ENCODE results near the gene HDLBP. TPM values are rescaled to one million over a fixed set of nuclear protein-coding genes. Genes with fewer than 3 reads are reported as not detected.

HDLBP gene
- total and polyA plus RNA-seq, 10 of the 15 experiments (the other 5 are each of a cell fraction or from before 2014, with no cell fraction given): 19.5 to 383 (median 249) TPM

- Histone ChIP-seq H3K9ac (ENCODE audit: control insufficient read depth, insufficient read depth, low read length) (peak overlapping the region; percentile 84), H3K4me3 (peak overlapping the region; percentile 75), H3K36me3 (ENCODE audit: control insufficient read depth in 2 of 2, insufficient read depth in 2 of 2, low read length in 1 of 2) (peaks cover 5 to 11% of the 10 kb centered on the region in 2 experiments), H3K79me2 (ENCODE audit: control insufficient read depth, insufficient read depth, low read length) (peaks cover 75% of the 10 kb centered on the region), H3K27me3 (replicated peaks in 1 of 2; ENCODE audit: control insufficient read depth in 2 of 2, insufficient read depth in 2 of 2, low read length in 1 of 2) (no peaks in the 10 kb centered on the region), H2AFZ (ENCODE audit: control insufficient read depth, low read depth, low read length) (no peak overlapping the region), H3K4me2 (ENCODE audit: control insufficient read depth, insufficient read depth) (peak overlapping the region; percentile 85), H3K9me3 (replicated peaks; ENCODE audit: control insufficient read depth, insufficient read depth, low read length) (no peaks in the 10 kb centered on the region; the same call in 2 of the 3 replicates), H3K27ac (ENCODE audit: control insufficient read depth, insufficient read depth) (peak overlapping the region; percentile 79), H3K4me1 (ENCODE audit: control insufficient read depth, insufficient read depth, low read length) (peaks cover 17% of the 10 kb centered on the region), H4K20me1 (ENCODE audit: control insufficient read depth, insufficient read depth) (peaks cover 6% of the 10 kb centered on the region; the same call in 1 of the 2 replicates)
- ChIA-PET SMC1A (ENCODE audit: uncharacterized antibody, unreplicated experiment) (interaction anchor here (0.9 kb wide), 1 partner anchor 14 kb away, joined by 3 read pairs; no protein-coding TSS in a partner anchor), RAD21 (ENCODE audit: unreplicated experiment) (no interaction called here), CTCF (interaction anchor here (0.6 kb wide), 1 partner anchor 12 kb away, joined by 3 read pairs; no protein-coding TSS in a partner anchor), POLR2A (no interaction called here)
- intact Hi-C loops (cut with micrococcal nuclease; ENCODE audit: unreplicated experiment): loop anchor here (2.0 kb wide), 2 partner anchors 33 to 43 kb away; partner anchors contain the start of genes HDLBP and SEPTIN2
- in situ Hi-C loops (cut with MboI): no loop called here
- FAIRE-seq (no peak), DNase-seq (ENCODE audit: low read depth, low spot score) (no peak), ATAC-seq (peak; percentile 85)
- no TSS peak for BruUV-seq (replicated peaks)
- whole genome bisulfite sequencing (ENCODE audit: insufficient coverage, insufficient replicate concordance, low lambda C conversion rate, missing lambda C conversion rate): under 1% methylated on average over 30 of the region's 37 CpGs
- TF ChIP-seq CHD2 (IDR thresholded peaks at IDR 0.05; ENCODE audit: borderline replicate concordance, low read depth, low read length): no peak
- TF ChIP-seq POLR2AphosphoS5 (IDR thresholded peaks at IDR 0.05; ENCODE audit: low read length): 0 out of 2 replicates have a peak, but pooled peaks have one; percentile 30
- no peak for TF ChIP-seq TAF1 (IDR thresholded peaks at IDR 0.05; ENCODE audit: borderline replicate concordance, low read depth, low read length)
- TF ChIP-seq, protein P1, sequence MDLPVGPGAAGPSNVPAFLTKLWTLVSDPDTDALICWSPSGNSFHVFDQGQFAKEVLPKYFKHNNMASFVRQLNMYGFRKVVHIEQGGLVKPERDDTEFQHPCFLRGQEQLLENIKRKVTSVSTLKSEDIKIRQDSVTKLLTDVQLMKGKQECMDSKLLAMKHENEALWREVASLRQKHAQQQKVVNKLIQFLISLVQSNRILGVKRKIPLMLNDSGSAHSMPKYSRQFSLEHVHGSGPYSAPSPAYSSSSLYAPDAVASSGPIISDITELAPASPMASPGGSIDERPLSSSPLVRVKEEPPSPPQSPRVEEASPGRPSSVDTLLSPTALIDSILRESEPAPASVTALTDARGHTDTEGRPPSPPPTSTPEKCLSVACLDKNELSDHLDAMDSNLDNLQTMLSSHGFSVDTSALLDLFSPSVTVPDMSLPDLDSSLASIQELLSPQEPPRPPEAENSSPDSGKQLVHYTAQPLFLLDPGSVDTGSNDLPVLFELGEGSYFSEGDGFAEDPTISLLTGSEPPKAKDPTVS (IDR thresholded peaks at IDR 0.05; ENCODE audit: low read depth, low read length): no peak
- TF ChIP-seq POLR2A (IDR thresholded peaks at IDR 0.05; ENCODE audit: low read depth, low read length): peak; percentile 40
- no peak for TF ChIP-seq SMC3 (IDR thresholded peaks at IDR 0.05; ENCODE audit: borderline replicate concordance, low read length)
- TF ChIP-seq SUPT20H (IDR thresholded peaks at IDR 0.05; ENCODE audit: borderline replicate concordance, control insufficient read depth, low read depth, low read length): no peak
- no peak for TF ChIP-seq GATAD2B (conservative IDR thresholded peaks at IDR 0.05; ENCODE audit: low read depth)
- TF ChIP-seq CREB1 (IDR thresholded peaks at IDR 0.05; ENCODE audit: low read depth): 0 out of 2 replicates have a peak, but pooled peaks have one; percentile 19
- TF ChIP-seq, protein P2, sequence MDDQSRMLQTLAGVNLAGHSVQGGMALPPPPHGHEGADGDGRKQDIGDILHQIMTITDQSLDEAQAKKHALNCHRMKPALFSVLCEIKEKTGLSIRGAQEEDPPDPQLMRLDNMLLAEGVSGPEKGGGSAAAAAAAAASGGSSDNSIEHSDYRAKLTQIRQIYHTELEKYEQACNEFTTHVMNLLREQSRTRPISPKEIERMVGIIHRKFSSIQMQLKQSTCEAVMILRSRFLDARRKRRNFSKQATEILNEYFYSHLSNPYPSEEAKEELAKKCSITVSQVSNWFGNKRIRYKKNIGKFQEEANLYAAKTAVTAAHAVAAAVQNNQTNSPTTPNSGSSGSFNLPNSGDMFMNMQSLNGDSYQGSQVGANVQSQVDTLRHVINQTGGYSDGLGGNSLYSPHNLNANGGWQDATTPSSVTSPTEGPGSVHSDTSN (IDR thresholded peaks at IDR 0.05; ENCODE audit: insufficient replicate concordance, low read depth, low read length): no peak
- TF ChIP-seq BHLHE40 (IDR thresholded peaks at IDR 0.05; ENCODE audit: borderline replicate concordance in 1 of 2, low read depth in 2 of 2, low read length in 1 of 2): peak in 1 of 2 experiments; percentile 42; a peak in 1 of 4 replicates
- no peak for TF ChIP-seq KAT2A (conservative IDR thresholded peaks at IDR 0.05; ENCODE audit: control insufficient read depth, low read depth, low read length)
- TF ChIP-seq MAX (IDR thresholded peaks at IDR 0.05; ENCODE audit: low read depth, low read length): peak; percentile 70; the same call in 1 of the 2 replicates
- no peak for TF ChIP-seq RBBP5 (conservative IDR thresholded peaks at IDR 0.05)
- 0 out of 2 replicates have a peak, but pooled peaks have one; percentile 11 for TF ChIP-seq RUNX3 (IDR thresholded peaks at IDR 0.05; ENCODE audit: low read length)
- no peak for TF ChIP-seq MLLT1 (IDR thresholded peaks at IDR 0.05)
- no peak for TF ChIP-seq MEF2B (IDR thresholded peaks at IDR 0.05; ENCODE audit: partially characterized antibody, poor library complexity, severe bottlenecking)
- TF ChIP-seq SREBF2 (IDR thresholded peaks at IDR 0.05; ENCODE audit: low read length): no peak
- peak; percentile 15 to 48; a peak in 2 of 4 replicates for TF ChIP-seq IKZF2 (IDR thresholded peaks at IDR 0.05)
These were observed 43.7 kb downstream of the HDLBP start for GRCh38 chr2:241271706-241272302.

All from GM12878 (cell line).